SHP77 (cell line): ENCODE data around the gene CRY2.

Source experiments
- DNase-seq, 2 experiments: peaks; one replicate each; lab custom pipeline; 2025; lab: John Stamatoyannopoulos, UW

The CRY2 gene

DNA sequence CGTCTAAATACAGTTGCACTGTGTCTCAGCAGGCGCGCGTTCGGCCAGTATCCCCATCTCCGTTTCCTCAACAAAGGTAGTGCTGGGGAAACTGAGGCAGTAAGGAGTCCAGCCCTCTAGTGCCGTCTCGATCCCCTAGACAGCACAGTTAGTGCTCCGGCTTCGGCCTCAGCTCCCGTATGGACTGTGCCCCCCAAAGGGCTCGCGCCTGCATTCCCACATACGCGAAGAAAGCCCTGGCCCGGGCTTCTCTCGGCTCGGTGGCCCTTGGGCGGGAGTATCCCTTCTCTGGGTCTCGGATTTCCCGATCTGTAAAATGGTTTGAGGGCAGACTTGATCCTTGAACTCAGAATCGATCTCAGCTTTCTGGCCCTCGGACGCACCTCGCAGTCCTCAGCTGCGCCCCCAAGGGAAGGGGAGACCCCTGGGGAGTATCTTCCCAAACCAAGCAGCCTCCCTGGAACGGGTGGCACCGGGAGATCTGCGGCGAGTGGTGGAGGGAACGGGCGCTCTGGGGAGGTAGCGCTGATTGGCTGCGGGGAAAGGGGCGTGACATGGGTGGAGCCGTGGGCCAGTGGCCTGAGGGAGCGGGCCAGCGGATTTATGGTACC is 71.2 kb downstream of the CRY2 start:
- DNase-seq: peak; percentile 83 to 86

DNA sequence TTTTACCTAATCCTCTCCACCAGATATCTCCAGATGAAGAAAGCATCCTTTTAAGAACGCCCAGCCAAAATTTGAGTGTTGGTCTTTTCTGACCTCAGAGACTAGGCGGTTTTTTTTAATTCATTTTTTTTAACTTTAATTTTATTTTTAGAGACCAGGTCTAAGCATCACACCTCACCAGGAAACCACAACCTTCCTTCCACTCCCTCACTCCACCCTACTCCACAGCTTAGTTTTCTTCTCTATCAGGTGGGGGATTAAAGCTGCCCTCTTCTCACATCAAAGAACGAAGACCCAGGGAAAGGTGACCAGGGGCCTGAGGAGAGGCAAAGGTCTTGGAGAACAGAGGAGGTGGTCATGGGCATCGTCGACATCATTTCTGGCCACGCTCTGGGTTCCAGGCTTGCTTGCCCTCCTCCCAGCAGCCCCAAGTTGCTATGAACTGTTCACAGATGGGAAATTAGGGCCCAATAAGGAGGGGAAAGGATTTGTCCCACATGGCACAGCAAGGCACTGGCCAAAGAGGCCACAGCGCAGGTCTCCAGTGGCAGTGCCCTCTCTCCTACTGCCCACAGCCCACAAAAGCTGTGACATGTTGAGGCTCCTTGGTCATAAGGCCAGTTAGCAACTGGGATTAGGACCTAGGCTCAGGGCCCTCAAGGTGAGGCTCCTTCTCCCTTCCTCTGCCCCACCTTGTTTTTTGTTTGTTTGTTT is 71.8 kb downstream of the CRY2 start:
- no peak for DNase-seq

DNA sequence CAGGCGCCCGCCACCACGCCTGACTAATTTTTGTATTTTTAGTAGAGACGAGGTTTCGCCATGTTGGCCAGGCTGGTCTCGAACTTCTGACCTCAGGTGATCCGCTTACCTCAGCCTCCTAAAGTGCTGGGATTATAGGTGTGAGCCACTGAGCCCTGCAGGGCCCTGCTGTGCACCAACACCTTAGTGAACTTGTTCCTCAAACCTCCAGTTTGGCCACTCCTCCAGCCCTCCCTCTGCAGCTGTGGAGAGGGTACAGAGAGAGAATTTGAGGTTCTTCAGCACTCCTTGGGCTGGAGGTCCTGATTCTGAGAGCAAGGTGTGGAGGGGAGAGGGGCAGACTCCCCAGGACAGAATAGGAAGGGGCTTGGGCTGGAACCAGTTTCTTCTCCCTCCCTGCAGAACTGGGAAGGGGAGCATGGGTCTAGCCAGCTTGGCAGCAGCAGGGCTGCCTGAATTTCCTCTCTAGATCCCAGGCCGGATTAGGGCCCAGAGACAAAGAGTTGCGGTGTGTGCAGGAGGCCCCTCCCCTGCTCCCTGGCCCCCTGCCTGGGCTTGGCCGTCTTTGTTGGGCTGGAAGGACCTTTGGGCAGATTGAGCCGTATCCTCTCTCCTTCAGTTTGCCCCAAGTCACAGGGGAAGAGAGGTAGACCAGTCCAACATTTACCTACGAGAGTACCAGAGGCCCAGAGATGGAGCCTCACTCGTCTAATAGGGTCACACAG is 72.7 kb downstream of the CRY2 start:
- DNase-seq: no peak

DNA sequence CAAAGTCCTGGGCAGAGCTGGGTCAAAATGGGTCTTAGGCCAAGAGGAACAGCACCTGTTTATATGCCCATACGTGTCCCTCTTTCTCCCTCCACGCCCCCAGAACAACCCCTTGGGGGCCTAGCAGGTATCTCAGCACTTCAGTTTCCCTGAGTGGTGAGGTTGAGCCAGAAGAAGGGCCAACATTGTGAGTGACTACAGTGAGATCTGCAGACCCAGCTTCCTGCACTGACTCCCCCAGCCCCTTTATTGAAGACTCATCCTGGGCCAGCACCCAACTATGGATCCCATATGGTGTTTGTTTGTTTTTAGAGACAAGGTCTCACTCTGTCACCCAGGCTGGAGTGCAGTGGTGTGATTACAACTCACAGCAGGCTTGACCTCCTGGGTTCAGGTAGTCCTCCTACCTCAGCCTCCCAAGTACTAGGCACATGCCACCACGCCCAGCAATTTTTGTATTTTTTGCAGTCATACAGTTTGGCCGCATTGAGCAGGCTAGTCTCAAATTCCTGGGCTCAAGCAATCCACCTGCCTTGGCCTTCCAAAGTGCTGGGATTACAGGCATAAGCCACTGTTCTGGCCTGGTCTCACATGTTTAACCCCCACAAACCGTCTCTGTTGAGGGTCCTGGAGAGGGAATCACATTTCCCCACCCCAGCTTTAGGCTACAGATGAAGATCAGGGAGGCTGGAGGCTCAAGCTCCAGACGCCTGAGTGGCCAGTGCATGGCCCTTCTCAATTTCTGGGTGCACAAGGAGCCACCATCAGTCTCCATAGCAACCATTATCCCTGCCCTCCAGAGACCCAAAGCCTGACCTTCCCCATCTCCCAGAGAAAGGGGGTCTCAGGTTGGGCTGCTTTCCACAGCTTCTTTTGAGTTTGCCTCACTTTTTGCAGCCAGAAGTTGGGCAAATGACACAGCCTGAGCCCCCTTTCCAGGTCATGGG is 73.5 kb downstream of the CRY2 start:
- DNase-seq: no peak

DNA sequence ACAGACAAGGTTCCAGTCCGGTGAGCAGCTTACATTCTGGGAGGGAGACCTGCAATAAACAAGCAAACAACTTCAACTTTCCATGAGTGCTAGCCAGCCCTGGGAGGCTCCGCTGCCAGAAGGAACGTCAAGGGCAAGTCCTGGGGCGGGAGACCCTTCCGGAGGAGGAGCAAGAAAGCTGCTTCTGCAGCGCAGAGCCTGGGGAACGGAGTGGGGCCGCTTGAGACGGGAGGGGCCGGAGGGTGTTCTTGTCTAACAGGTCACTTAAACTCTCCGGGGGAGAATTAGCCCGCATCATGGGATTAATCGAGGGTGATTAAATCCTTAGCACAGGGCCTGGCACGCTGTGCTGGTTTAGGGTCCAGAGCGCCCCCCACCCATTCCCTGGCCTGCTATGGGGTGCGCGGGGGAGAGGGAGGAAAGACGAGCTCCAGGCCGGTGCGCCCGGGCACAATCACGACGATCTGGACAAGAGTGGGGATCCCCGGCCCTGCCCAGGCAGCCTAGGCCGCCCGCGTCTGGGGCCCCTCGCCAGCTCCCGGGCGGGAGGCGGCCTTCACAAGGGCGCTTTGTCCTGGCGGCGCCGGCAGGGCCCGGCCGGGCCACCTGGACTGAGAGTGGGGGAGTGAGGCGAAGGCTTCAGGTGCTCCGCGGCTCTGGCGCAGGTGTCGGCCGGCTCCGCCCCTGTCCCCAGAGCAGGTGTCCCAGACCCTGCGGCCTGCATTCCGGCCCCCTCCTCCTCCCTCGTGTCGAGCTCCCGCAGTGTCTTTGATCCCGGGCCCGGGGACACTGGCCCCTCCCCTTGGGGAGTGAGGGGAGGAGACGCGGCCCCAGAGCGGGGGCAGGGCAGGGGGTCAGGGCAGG is 74.5 kb downstream of the CRY2 start:
- DNase-seq: peak; percentile 18 to 57

DNA sequence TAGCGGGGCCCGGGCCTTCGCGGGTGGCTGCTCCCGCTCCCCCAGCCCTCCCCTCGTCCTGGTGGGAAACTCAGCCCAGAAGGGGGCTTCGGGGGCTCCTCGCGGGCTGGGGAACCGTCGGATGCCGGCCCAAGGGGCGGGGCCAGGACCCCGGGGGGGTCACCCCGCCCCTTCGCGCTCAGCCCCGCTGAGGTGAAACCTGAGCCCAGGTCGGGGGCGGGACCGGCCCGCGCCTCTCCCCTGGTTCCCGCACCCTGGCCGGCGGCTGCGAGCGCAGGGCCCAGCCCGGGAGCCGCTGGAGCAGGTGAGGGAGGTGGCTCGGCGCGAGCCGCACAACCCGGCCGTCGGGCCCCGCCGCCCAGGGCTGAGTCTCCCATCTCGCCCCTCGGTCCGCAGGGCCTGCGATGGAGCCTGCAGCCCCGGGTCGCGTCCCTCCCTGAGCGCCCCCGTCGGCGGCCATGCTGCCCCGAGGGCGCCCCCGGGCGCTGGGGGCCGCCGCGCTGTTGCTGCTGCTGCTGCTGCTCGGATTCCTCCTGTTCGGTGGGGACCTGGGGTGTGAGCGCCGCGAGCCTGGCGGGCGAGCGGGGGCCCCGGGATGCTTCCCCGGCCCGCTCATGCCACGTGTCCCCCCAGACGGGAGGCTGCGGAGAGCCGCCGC is 75.3 kb downstream of the CRY2 start, which contains the start of gene LARGE2:
Gene LARGE2, plus strand, starts transcription at position 232 of the 658 bp plus-strand sequence. Its CDS starts 227 bp downstream, at position 459.
- DNase-seq: peak in 1 of 2 experiments; percentile 43

DNA sequence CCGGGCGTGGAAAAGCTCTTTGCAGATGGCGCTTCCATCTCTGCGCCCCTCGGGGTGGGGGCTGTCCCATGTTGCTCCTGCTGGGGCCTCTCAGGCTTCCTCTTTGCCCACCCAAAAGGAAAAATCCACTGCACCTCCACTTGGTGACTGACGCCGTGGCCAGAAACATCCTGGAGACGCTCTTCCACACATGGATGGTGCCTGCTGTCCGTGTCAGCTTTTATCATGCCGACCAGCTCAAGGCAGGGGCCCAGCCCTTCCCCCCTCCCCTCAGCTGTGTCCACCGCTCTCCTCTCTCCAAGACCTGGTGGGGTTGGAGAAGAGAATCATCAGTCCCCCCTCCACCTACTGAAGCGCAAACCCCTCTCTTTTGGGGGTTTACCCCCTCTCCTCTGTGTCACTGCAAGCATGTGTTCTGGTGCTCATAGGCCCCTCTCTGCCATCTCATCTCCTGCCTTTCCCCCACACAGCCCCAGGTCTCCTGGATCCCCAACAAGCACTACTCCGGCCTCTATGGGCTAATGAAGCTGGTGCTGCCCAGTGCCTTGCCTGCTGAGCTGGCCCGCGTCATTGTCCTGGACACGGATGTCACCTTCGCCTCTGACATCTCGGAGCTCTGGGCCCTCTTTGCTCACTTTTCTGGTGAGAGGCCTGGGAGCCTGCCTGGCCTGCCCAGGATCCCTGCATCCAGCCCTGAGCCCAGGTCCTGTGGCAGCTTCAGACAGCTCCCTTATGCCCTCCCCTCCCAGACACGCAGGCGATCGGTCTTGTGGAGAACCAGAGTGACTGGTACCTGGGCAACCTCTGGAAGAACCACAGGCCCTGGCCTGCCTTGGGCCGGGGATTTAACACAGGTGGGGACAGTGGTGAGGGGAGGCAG is 77.0 kb downstream of the CRY2 start:
- no peak for DNase-seq

DNA sequence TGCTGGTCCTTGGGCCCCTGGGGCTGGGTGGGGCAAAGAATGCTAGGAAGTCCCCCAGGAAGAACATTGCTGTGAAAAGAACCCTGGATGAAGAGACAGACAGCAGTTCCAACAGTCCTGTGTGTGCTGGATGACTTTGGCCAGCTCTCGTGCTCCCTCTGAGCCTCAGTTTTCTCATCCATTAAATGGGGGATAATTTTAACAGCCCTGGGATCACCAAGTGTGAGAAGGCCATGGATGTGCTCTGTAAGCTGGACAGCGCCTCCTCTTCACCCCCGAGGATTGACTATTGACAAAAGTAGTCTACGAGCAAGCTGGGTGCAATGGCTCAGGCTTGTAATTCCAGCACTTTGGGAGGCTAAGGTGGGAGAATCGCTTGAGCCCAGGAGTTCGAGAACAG is 77.7 kb downstream of the CRY2 start:
- no peak for DNase-seq

DNA sequence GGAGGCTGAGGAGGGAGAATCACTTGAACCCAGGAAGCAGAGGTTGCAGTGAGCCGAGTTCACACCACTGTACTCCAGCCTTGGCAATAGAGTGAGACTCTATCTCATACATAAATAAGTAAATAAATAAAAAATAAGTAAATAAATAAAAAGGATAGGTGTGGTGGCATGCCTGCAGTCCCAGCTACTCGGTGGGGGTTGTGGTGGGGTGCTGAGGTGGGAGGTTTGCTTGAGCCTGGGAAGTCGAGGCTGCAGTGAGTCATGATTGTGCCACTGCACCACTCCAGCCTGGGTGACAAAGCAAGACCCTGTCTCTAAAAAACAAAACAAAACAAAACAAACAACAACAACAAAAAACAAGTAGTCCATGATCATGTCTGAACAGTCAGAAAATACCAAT is 78.3 kb downstream of the CRY2 start:
- DNase-seq: no peak

DNA sequence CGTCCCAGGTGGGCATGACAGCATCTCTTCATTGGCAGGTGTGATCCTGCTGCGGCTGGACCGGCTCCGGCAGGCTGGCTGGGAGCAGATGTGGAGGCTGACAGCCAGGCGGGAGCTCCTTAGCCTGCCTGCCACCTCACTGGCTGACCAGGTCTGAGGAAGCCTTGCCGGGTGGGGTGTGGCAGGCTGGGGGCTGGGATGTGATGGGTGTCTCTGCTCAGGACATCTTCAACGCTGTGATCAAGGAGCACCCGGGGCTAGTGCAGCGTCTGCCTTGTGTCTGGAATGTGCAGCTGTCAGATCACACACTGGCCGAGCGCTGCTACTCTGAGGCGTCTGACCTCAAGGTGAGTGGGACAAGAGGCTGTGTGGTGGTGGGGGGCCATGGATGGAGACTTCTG is 78.7 kb downstream of the CRY2 start:
- DNase-seq: no peak

DNA sequence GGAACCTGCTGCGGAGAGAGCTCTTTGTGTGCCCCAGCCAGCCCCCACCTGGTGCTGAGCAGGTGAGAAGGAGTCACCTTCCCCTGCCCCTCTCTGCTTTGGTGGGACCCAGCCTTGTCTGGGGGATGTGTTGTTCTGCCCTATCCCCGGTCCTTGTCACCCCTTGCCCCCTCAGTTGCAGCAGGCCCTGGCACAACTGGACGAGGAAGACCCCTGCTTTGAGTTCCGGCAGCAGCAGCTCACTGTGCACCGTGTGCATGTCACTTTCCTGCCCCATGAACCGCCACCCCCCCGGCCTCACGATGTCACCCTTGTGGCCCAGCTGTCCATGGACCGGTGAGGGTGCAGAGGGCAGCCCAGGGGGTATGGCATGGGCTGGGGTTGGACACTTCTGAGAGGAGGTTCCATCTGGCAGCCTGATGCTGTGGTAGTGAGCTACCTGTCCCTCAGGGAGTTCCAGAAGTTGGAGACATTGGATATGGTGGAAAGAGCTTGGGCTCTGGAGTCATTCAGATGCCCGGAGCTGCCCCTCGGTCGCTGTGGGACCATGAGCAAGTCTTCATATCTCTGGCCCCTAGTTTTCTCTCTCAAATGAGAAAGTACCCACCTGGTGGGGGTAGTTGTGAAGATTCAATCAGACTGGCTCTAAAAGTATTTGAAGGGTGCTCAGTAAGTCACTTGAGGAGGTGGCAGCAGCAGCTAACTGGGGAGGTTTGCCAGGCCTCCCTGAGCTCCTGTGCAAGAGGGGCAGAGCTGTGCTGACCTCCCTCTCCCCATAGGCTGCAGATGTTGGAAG is 79.5 kb downstream of the CRY2 start:
- DNase-seq: no peak

DNA sequence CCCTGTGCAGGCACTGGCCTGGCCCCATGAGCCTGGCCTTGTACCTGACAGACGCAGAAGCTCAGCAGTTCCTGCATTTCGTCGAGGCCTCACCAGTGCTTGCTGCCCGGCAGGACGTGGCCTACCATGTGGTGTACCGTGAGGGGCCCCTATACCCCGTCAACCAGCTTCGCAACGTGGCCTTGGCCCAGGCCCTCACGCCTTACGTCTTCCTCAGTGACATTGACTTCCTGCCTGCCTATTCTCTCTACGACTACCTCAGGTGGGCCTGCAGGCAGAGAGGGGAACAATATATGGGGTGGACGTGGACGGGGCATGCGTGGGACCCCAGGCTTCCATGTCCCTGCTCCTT is 80.0 kb downstream of the CRY2 start:
- DNase-seq: no peak

DNA sequence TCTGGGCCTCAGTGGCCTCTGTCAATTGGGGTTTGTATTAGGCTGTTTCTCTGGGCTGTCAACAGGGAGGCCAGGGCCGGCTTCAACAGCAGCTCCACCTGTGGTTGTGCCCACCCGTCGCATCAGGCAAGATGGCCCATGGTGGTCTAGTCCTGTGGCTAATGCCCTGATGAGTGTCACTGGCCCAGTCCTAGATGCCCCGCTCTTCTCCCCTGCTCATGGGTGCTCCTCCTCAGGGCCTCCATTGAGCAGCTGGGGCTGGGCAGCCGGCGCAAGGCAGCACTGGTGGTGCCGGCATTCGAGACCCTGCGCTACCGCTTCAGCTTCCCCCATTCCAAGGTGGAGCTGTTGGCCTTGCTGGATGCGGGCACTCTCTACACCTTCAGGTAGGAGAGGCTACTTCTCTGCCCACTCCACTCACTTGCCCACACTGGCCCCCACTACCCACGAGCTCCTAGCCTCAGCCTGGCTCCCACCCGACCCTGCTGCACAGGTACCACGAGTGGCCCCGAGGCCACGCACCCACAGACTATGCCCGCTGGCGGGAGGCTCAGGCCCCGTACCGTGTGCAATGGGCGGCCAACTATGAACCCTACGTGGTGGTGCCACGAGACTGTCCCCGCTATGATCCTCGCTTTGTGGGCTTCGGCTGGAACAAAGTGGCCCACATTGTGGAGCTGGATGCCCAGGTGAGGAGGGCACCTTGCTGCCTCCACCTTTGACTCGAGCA is 80.6 kb downstream of the CRY2 start:
- no peak for DNase-seq

DNA sequence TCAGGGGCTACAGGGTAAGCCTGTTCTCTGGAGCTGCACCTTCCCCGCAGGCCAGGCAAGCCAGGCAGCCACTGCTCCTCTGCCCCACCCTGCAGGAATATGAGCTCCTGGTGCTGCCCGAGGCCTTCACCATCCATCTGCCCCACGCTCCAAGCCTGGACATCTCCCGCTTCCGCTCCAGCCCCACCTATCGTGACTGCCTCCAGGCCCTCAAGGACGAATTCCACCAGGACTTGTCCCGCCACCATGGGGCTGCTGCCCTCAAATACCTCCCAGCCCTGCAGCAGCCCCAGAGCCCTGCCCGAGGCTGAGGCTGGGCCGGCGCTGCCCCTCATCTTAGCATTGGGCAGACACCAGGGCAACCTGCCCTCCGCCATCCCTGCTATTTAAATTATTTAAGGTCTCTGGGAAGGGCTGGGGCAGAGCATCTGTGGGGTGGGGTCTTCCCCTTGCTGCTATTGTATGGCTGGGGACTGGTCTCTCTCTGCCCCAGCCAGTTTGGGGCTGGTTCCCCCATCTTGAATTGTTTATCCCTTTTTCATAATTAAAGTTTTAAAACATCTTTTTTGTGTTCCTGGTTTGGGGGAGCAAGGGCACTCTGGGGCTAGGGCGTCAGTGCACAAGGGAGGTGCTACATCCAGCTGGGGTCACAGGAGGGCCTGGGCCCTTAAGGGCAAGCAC is 81.4 kb downstream of the CRY2 start:
- no peak for DNase-seq

DNA sequence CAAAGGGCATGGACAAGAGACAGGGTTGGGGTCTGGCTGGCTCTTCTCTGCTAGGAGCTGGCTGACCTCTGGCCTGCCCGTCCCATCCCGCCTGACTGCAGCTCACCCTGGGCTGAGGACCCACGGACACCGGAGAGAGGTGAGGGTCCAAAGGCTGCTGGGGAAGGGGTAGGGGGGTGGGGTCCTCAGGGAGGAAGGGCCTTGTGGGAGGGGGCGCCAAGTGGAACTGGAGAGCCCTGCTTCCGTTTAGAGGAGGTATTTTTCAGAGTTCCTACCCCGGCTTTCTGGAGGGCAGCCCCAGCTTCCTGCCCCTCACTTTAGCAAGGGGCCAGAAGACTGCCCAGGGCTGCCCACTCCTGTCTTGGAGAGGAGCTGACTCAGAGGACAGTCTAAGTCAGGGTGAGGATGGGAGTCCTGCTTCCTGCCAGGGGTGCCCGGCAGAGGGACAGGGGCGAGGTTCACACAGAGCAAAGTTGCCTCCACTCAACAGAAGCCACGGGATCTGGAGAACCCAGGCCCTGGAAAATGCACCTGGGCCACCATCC is 82.3 kb downstream of the CRY2 start:
- DNase-seq: peak in 1 of 2 experiments; percentile 43

DNA sequence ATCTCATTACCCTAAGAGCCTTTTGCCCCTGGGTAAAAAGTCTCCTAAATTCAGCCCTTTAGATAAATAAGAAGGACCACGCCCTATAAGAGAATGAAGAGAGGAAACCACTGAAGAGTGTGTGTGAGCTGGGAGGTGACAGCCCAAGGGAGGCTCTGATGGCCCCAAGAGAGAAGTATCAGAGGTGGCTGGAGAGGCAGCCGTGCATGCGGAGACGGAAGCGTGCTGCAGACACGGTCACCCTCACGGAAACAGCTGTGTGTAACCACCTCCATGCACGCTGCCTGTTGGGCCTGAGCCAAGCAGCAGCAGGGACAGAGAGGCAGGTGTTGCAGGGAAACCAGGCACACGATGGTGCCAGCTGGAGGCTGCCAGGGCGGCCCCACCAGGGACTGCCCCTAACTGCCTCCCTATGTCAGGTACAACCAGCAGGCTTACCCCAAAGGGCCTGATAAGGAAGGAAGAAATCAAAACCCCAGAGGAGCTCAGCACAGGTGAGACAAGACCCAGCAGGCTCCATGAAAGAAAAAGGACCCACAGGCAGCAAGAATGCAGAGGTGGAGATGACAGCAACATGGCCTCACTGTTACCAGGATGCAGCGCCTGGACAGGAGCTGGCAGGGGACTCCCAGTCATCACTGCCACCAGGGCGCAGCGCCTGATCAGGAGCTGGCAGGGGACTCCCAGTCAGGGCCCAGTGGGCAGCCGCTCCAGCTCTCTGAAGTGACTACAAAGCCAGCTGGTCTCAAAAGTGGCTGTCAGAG is 82.9 kb downstream of the CRY2 start:
- DNase-seq: peak; percentile 87 to 90
